ENCODE data around the gene PBX2.
A peak's percentile ranks its signal among the peaks of the same experiment; 100 is the strongest.
"Not testable (repeated sequence)": the region's sequence is repeated elsewhere in the genome, so short reads cannot be mapped to it uniquely, and the experiment has no call there.

The PBX2 gene

GRCh38 chr6:32194825-32195651 is 5.0 kb upstream of the PBX2 start:
- peak overlapping the region; percentile 79 for H3K27ac ChIP-seq
- no peaks in the 10 kb centered on the region for H3K36me3 ChIP-seq
- H3K27me3 ChIP-seq, result no peaks in the 10 kb centered on the region
- H3K9ac ChIP-seq, result peak overlapping the region; percentile 81
- peaks cover 58% of the 10 kb centered on the region for H3K4me1 ChIP-seq
- H3K4me2 ChIP-seq, result peak overlapping the region; percentile 99
- no peak for TF ChIP-seq Cebpa-rat (IDR thresholded peaks at IDR 0.05)
- H3K4me3 ChIP-seq, result peak overlapping the region; percentile 72
- H4K20me1 ChIP-seq, result no peaks in the 10 kb centered on the region
- no peaks in the 10 kb centered on the region for H3K9me3 ChIP-seq

- peaks cover 58% of the 10 kb centered on the region for H3K4me1 ChIP-seq
- H3K9me3 ChIP-seq, result no peaks in the 10 kb centered on the region
- H3K27ac ChIP-seq, result peak overlapping the region; percentile 79
Measured at GRCh38 chr6:32194388-32194787, 4.4 kb upstream of the PBX2 start.

GRCh38 chr6:32193096-32193495 is 3.1 kb upstream of the PBX2 start:
- H3K27me3 ChIP-seq, H4K20me1 ChIP-seq, H3K9me3 ChIP-seq, H3K36me3 ChIP-seq: not testable (repeated sequence)
- H3K4me1 ChIP-seq, result peaks cover 70% of the 10 kb centered on the region
- H3K27ac ChIP-seq, result peak overlapping the region; percentile 95
- peak overlapping the region; percentile 85 for H3K9ac ChIP-seq
- peak overlapping the region; percentile 80 for H3K4me3 ChIP-seq
- H3K4me2 ChIP-seq, result peak overlapping the region; percentile 99

More at GRCh38 chr6:32194388-32194787, 4.4 kb upstream of the PBX2 start:
- H3K36me3 ChIP-seq, result no peaks in the 10 kb centered on the region
- no peaks in the 10 kb centered on the region for H4K20me1 ChIP-seq
- H3K27me3 ChIP-seq, result no peaks in the 10 kb centered on the region
- peak overlapping the region; percentile 99 for H3K4me2 ChIP-seq
- peak overlapping the region; percentile 81; the same call in 1 of the 2 replicates for H3K9ac ChIP-seq
- TF ChIP-seq Cebpa-rat (IDR thresholded peaks at IDR 0.05), result no peak
- H3K4me3 ChIP-seq, result peak overlapping the region; percentile 72; the same call in 1 of the 2 replicates

- H3K36me3 ChIP-seq, result peaks cover 8% of the 10 kb centered on the region
- peak within 1 kb of the TSS; percentile 95 for H3K27ac ChIP-seq
- H3K9me3 ChIP-seq, result no peaks in the 10 kb centered on the region
- H3K4me1 ChIP-seq, result peaks cover 75% of the 10 kb centered on the region
- peak within 1 kb of the TSS; percentile 80 for H3K4me3 ChIP-seq
- H4K20me1 ChIP-seq, result no peaks in the 10 kb centered on the region
- H3K27me3 ChIP-seq, result no peaks in the 10 kb centered on the region
- no peak for TF ChIP-seq Cebpa-rat (IDR thresholded peaks at IDR 0.05)
- H3K4me2 ChIP-seq, result peak within 1 kb of the TSS; percentile 99
- peak within 1 kb of the TSS; percentile 85 for H3K9ac ChIP-seq
Measured at GRCh38 chr6:32192608-32193039, 2.6 kb upstream of the PBX2 start, which contains the start of gene GPSM3. Gene GPSM3 (minus strand): TSS chr6:32192643. CDS start chr6:32192513, 130 bp downstream.

- H3K9ac ChIP-seq, result peak overlapping the region; percentile 85
- no peaks in the 10 kb centered on the region for H4K20me1 ChIP-seq
- H3K36me3 ChIP-seq, result peaks cover 14% of the 10 kb centered on the region
- no peaks in the 10 kb centered on the region for H3K9me3 ChIP-seq
- H3K4me1 ChIP-seq, result peaks cover 75% of the 10 kb centered on the region
- no peak for TF ChIP-seq Cebpa-rat (IDR thresholded peaks at IDR 0.05)
- peak overlapping the region; percentile 95 for H3K27ac ChIP-seq
- H3K4me3 ChIP-seq, result peak overlapping the region; percentile 80
- H3K27me3 ChIP-seq, result no peaks in the 10 kb centered on the region
- peak overlapping the region; percentile 99 for H3K4me2 ChIP-seq
Measured at GRCh38 chr6:32191696-32192607, 1.9 kb upstream of the PBX2 start.

GRCh38 chr6:32190911-32191677 is 1.1 kb upstream of the PBX2 start:
- Histone ChIP-seq H3K4me1 (peaks cover 76% of the 10 kb centered on the region), H3K27me3 (no peaks in the 10 kb centered on the region), H3K4me2 (peak overlapping the region; percentile 99), H3K36me3 (peaks cover 23% of the 10 kb centered on the region), H3K9me3 (no peaks in the 10 kb centered on the region), H4K20me1 (no peaks in the 10 kb centered on the region; the same call in 1 of the 2 replicates), H3K4me3 (peak overlapping the region; percentile 80), H3K27ac (peak overlapping the region; percentile 95), H3K9ac (peak overlapping the region; percentile 85)
- no peak for TF ChIP-seq Cebpa-rat (IDR thresholded peaks at IDR 0.05)

- peaks cover 70% of the 10 kb centered on the region for H3K4me1 ChIP-seq
- peak overlapping the region; percentile 95 for H3K9ac ChIP-seq
- H4K20me1 ChIP-seq, result no peaks in the 10 kb centered on the region; the same call in 1 of the 2 replicates
- H3K4me2 ChIP-seq, result peak overlapping the region; percentile 98
- H3K27ac ChIP-seq, result peak overlapping the region; percentile 94
- H3K36me3 ChIP-seq, result peaks cover 26% of the 10 kb centered on the region
- no peaks in the 10 kb centered on the region for H3K27me3 ChIP-seq
- peak overlapping the region; percentile 80 for H3K4me3 ChIP-seq
- H3K9me3 ChIP-seq, result no peaks in the 10 kb centered on the region
- TF ChIP-seq Cebpa-rat (IDR thresholded peaks at IDR 0.05), result no peak
Measured at GRCh38 chr6:32189742-32190053, 304 bp downstream of the PBX2 start.

- H3K27me3 ChIP-seq, result no peaks in the 10 kb centered on the region
- no peaks in the 10 kb centered on the region for H3K9me3 ChIP-seq
- peaks cover 66% of the 10 kb centered on the region for H3K4me1 ChIP-seq
- H3K36me3 ChIP-seq, result peaks cover 28% of the 10 kb centered on the region
- no peak for TF ChIP-seq Cebpa-rat (IDR thresholded peaks at IDR 0.05)
- no peaks in the 10 kb centered on the region; the same call in 1 of the 2 replicates for H4K20me1 ChIP-seq
- peak overlapping the region; percentile 95 for H3K9ac ChIP-seq
- H3K27ac ChIP-seq, result peak overlapping the region; percentile 94
- H3K4me2 ChIP-seq, result peak overlapping the region; percentile 98
- peak overlapping the region; percentile 80 for H3K4me3 ChIP-seq
Measured at GRCh38 chr6:32189069-32189741, 797 bp downstream of the PBX2 start.
